BLaER1 treated with 17β-estradiol and CSF1 and Interleukin-3, amounts not matched to agents 10 nM and 100 nM (cell line): ENCODE data around the gene SCNN1B.
"Not testable (repeated sequence)": the region's sequence is repeated elsewhere in the genome, so short reads cannot be mapped to it uniquely, and the experiment has no call there.

ENCODE experiments used
- H3K27ac ChIP-seq, 11 experiments: shearing (Covaris generic); formaldehyde crosslinking; 2 replicates each; pipeline ENCODE4 v1.8.1; 2022
- H3K27me3 ChIP-seq, 11 experiments: shearing (Covaris generic); formaldehyde crosslinking; 2 replicates each; pipeline ENCODE4 v1.8.1; 2022
- H3K36me3 ChIP-seq, 11 experiments: shearing (Covaris generic); formaldehyde crosslinking; 2 replicates each; pipeline ENCODE4 v1.8.1; 2022
- H3K4me1 ChIP-seq, 10 experiments: shearing (Covaris generic); formaldehyde crosslinking; 2 replicates each; pipeline ENCODE4 v1.8.1; 2022
- H3K4me2 ChIP-seq, 11 experiments: shearing (Covaris generic); formaldehyde crosslinking; 2 replicates each; pipeline ENCODE4 v1.8.1; 2022
- H3K4me3 ChIP-seq, 10 experiments: shearing (Covaris generic); formaldehyde crosslinking; 2 replicates each; pipeline ENCODE4 v1.8.1; 2022
- H3K9ac ChIP-seq, 11 experiments: shearing (Covaris generic); formaldehyde crosslinking; 2 replicates each; pipeline ENCODE4 v1.8.1; 2022
- H3K9me3 ChIP-seq, 11 experiments: shearing (Covaris generic); formaldehyde crosslinking; replicated peaks in 1 of 11; 2 replicates each; pipeline ENCODE4 v1.8.1; 2022
- H4K20me1 ChIP-seq, 11 experiments: shearing (Covaris generic); formaldehyde crosslinking; 2 replicates each; pipeline ENCODE4 v1.8.1; 2022
- Cebpa-rat ChIP-seq, 11 experiments: shearing (Covaris generic); IDR thresholded peaks; 2 replicates each; pipeline ENCODE4 v1.8.1; 2022

Gene SCNN1B, protein sequence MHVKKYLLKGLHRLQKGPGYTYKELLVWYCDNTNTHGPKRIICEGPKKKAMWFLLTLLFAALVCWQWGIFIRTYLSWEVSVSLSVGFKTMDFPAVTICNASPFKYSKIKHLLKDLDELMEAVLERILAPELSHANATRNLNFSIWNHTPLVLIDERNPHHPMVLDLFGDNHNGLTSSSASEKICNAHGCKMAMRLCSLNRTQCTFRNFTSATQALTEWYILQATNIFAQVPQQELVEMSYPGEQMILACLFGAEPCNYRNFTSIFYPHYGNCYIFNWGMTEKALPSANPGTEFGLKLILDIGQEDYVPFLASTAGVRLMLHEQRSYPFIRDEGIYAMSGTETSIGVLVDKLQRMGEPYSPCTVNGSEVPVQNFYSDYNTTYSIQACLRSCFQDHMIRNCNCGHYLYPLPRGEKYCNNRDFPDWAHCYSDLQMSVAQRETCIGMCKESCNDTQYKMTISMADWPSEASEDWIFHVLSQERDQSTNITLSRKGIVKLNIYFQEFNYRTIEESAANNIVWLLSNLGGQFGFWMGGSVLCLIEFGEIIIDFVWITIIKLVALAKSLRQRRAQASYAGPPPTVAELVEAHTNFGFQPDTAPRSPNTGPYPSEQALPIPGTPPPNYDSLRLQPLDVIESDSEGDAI

DNA sequence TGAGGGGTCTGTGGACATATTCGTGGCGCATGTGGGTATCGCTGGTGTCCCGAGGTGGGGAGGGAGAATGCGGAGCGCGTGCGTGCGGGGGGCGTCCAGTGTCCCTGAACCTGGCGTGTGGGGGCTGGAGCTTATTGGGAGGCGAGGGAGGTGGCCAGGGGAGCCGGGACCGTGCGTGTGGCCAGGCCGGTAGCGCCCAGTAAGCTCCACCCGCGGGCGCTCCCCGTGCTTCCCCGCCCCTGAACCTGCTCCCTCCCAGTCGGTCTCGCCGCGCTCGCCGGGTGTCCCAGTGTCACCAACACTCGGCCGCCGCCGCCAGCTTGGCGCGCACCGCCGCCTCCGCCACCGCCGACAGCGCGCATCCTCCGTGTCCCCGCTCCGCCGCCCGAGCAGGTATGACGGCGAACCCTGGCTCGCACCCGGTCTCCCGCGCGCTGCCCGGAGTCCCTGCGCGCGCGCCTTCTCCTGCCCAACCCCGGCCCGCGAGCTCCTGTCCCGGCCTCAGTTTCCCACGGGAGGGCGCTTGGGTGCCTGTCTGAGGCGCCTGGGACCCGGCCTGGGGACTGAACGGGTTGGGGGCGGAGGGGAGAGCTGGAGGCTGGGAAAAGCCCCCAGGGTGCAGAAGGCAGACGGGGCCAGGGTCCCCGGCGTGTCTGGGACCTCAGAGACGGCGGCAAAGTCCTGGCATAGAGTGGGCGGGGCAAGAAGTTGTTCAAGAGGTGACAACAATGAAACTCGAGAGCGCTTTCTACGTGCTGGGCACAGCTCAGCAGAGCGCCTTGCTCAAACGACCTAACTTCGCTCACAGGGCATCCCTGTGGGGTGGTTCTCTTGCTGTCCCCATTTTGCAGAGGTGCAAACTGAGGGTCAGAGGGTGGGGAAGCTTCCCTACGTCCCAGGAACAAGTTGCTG, at the start of gene SCNN1B:
SCNN1B (plus strand) TSS at position 258 of the 912 bp plus-strand sequence. CDS start 46,298 bp downstream, outside the sequence.
- Histone ChIP-seq H3K4me1 (no peaks in the 10 kb centered on the region), H3K4me3 (no peak within 1 kb of the TSS), H3K9ac (no peak within 1 kb of the TSS), H3K27me3 (peaks cover 13 to 22% (median 17%) of the 10 kb centered on the region in 11 experiments; a peak in 21 of 22 replicates), H3K27ac (no peak within 1 kb of the TSS), H3K9me3 (0 out of 22 replicates have a peak, but pooled peaks cover 0 to 4% (median 0%) of the 10 kb centered on the region in 11 experiments), H3K4me2 (no peak within 1 kb of the TSS), H4K20me1 (no peaks in the 10 kb centered on the region), H3K36me3 (no peaks in the 10 kb centered on the region)
- TF ChIP-seq Cebpa-rat (IDR thresholded peaks at IDR 0.05) = no peak

DNA sequence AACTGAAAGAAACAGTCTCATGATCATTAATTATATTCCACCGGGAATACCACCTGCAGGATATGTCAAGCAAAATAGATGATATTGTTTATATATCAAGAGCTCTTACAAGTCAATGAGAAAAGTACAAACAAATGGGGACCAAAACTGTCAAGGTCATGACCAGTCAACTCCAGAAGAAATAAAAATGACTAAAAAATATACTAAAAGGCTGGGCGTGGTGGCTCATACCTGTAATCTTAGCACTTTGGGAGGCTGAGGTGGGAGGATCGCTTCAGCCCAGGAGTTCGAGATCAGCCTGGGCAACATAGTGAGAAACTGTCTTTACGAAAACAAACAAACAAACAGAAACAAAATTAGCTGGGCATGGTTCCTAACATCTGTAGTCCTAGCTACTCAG, 49.8 kb upstream of the SCNN1B start:
- H3K27ac ChIP-seq = no peak overlapping the region
- peaks cover 0 to 16% (median 10%) of the 10 kb centered on the region in 11 experiments; a peak in 12 of 22 replicates for H3K9me3 ChIP-seq
- H3K36me3 ChIP-seq = no peaks in the 10 kb centered on the region
- no peak overlapping the region for H3K9ac ChIP-seq
- H3K27me3 ChIP-seq = no peaks in the 10 kb centered on the region
- no peaks in the 10 kb centered on the region; a peak in 1 of 22 replicates for H4K20me1 ChIP-seq
- H3K4me1 ChIP-seq = no peaks in the 10 kb centered on the region
- TF ChIP-seq Cebpa-rat (IDR thresholded peaks at IDR 0.05) = no peak
- H3K4me2 ChIP-seq = no peak overlapping the region
- H3K4me3 ChIP-seq = no peak overlapping the region

DNA sequence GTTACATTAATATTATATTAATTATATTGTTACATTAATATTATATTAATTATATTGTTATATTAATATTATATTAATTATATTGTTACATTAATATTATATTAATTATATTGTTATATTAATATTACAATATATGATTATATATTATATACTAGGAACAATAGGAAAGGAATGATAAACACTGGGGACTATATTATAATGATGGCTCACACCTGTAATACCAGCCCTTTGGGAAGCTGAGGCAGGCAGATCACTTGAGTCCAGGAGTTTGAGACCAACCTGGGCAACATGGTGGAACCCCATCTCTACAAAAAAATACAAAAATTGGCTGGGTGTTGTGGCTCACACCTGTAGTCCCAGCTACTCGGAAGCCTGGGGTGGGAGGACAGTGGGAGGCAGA, 48.5 kb upstream of the SCNN1B start:
- H3K27ac ChIP-seq, H3K27me3 ChIP-seq, H3K4me2 ChIP-seq, H3K9ac ChIP-seq, H4K20me1 ChIP-seq, H3K4me3 ChIP-seq, H3K36me3 ChIP-seq, H3K4me1 ChIP-seq: not testable (repeated sequence)
- peaks cover 0 to 16% (median 10%) of the 10 kb centered on the region in 11 experiments; a peak in 12 of 22 replicates for H3K9me3 ChIP-seq

DNA sequence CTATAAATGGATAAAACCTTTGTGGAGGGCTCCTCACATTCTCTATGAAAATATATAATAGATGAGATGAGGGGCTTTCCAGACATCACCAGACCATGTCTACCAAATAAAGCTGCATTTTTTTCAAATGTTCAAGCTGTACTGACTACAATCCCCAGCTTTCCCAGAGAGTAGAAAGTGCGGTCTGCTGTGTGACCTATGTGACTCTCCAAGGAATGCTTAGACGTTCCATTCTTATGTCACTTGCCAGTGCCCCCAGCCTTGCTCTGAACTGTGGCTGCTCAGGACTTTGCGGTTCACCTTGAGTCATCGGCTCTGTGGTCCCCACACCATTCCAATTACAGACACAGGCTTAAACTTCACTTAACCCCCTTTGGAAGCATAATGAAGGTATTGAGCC, 47.8 kb upstream of the SCNN1B start:
- Histone ChIP-seq H3K4me2 (no peak overlapping the region), H3K27ac (no peak overlapping the region), H4K20me1 (no peaks in the 10 kb centered on the region; a peak in 1 of 22 replicates), H3K4me1 (no peaks in the 10 kb centered on the region), H3K9me3 (peaks cover 0 to 17% (median 11%) of the 10 kb centered on the region in 11 experiments; a peak in 14 of 22 replicates), H3K36me3 (no peaks in the 10 kb centered on the region), H3K9ac (no peak overlapping the region), H3K4me3 (no peak overlapping the region), H3K27me3 (no peaks in the 10 kb centered on the region)
- no peak for TF ChIP-seq Cebpa-rat (IDR thresholded peaks at IDR 0.05)

DNA sequence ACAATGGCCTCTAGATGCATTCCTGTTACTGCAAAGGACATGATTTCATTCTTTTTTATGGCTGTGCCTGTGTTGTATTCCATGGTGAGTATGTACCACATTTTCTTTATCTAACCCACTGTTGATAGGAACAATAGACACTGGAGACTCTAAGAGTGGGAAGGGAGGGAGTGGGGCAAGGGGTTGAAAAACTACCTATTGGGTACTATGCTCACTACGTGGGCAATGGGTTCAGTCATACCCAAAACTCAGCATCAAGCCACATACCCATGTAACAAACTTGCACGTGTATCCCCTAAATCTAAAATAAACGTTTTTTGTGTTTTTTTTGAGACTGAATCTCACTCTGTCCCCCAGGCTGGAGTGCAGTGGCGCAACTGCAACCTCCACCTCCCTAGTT, 47.1 kb upstream of the SCNN1B start:
- Histone ChIP-seq H3K9ac (no peak overlapping the region), H3K9me3 (peaks cover 0 to 19% (median 10%) of the 10 kb centered on the region in 11 experiments; a peak in 14 of 22 replicates), H3K4me1 (no peaks in the 10 kb centered on the region), H3K27ac (no peak overlapping the region), H3K36me3 (no peaks in the 10 kb centered on the region), H3K27me3 (no peaks in the 10 kb centered on the region), H4K20me1 (no peaks in the 10 kb centered on the region; a peak in 1 of 22 replicates), H3K4me3 (no peak overlapping the region), H3K4me2 (no peak overlapping the region)
- TF ChIP-seq Cebpa-rat (IDR thresholded peaks at IDR 0.05) = no peak

DNA sequence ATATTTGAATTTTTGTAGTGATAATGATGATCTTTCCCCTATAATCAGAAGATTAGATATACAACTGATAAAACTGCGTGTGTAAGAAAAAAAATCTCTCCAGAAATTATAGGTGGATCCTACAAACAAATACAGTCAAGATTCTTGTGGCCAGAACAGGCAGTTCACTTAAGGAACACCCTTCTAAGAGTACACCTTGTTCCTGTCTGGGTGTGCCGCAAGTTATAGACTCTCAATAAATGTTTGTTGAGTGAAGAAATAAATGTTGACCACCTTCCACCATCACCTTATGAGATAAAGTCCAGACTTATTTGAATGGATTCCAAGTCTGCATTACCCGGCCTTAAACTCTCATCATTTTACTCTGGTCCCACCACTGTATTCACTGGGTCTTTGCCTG, 45.7 kb upstream of the SCNN1B start:
- Histone ChIP-seq H3K27me3 (no peaks in the 10 kb centered on the region), H4K20me1 (no peaks in the 10 kb centered on the region; a peak in 1 of 22 replicates), H3K9me3 (peaks cover 0 to 12% (median 6%) of the 10 kb centered on the region in 11 experiments; a peak in 6 of 22 replicates), H3K27ac (no peak overlapping the region), H3K4me1 (no peaks in the 10 kb centered on the region), H3K4me3 (no peak overlapping the region), H3K36me3 (no peaks in the 10 kb centered on the region), H3K9ac (no peak overlapping the region), H3K4me2 (no peak overlapping the region)
- TF ChIP-seq Cebpa-rat (IDR thresholded peaks at IDR 0.05) = no peak

DNA sequence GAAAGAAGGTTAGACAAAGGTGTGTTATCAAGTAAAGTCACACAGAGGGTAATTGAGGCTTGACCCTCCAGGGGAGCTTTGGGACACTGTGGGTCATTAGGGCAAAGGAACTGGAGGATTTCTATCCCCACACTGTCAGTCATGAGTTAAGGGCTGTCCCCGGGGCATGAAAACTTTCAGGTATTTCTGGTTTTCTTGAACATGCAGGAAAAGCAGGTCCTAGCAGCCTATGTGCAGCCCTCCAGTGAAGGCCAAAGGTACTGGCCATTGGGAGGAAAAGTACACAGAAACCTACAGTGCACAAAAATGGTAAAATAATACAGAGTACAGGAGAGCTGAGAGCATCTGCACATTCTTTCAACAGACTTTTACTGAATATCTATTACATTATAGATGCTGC, 44.4 kb upstream of the SCNN1B start:
- no peak overlapping the region for H3K4me3 ChIP-seq

DNA sequence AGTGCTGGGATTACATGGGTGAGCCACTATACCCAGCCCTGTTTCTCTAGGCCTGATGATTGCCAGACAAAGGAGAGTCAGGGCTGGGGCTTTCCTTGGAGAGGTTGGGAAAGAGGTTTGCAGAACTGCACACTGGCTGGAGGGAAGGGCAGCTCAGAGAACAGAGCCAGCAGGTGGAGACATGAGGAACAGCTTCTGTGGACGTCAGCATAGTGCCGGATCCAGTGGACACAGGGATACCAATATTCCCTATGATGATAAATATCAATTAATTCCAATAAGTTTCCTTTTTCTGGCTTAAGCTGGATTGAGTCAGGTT, 43.2 kb upstream of the SCNN1B start:
- H3K27me3 ChIP-seq = no peaks in the 10 kb centered on the region
- no peak for TF ChIP-seq Cebpa-rat (IDR thresholded peaks at IDR 0.05)
- H3K4me2 ChIP-seq = no peak overlapping the region
- no peaks in the 10 kb centered on the region for H3K36me3 ChIP-seq
- H4K20me1 ChIP-seq = no peaks in the 10 kb centered on the region; a peak in 1 of 22 replicates
- no peak overlapping the region for H3K27ac ChIP-seq
- H3K4me1 ChIP-seq = no peaks in the 10 kb centered on the region
- H3K4me3 ChIP-seq = no peak overlapping the region
- H3K9me3 ChIP-seq = peaks cover 0 to 12% (median 6%) of the 10 kb centered on the region in 11 experiments; a peak in 6 of 22 replicates
- H3K9ac ChIP-seq = no peak overlapping the region

More for the DNA sequence above, 44.4 kb upstream of the SCNN1B start:
- Histone ChIP-seq H3K36me3 (no peaks in the 10 kb centered on the region), H3K4me2 (no peak overlapping the region), H3K27me3 (no peaks in the 10 kb centered on the region), H3K27ac (no peak overlapping the region), H3K9ac (no peak overlapping the region), H3K9me3 (peaks cover 0 to 12% (median 6%) of the 10 kb centered on the region in 11 experiments; a peak in 6 of 22 replicates), H3K4me1 (no peaks in the 10 kb centered on the region), H4K20me1 (no peaks in the 10 kb centered on the region; a peak in 1 of 22 replicates)
- TF ChIP-seq Cebpa-rat (IDR thresholded peaks at IDR 0.05) = no peak

DNA sequence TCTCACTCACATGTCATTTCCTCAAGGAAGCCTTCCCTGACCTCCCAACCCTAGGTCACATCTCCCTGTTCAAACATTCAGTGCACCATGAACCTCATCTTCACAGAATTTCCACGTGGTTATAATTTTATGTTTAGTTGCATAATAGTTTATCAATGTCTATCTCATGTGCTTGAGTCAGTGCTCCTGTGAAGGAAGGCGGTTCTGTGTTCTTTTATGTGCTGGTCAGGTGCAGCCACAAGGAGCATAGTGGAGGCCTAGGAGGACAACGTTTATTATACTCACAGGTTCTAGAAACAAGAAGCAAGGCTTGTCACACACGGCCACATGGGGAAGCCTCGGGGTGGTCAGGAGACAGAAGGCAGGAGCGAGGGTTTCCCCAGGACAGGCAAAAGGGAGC, 34.5 kb upstream of the SCNN1B start:
- no peaks in the 10 kb centered on the region for H3K4me1 ChIP-seq
- no peaks in the 10 kb centered on the region for H3K27me3 ChIP-seq
- no peak overlapping the region for H3K4me2 ChIP-seq
- TF ChIP-seq Cebpa-rat (IDR thresholded peaks at IDR 0.05) = no peak
- no peak overlapping the region for H3K27ac ChIP-seq
- no peaks in the 10 kb centered on the region for H3K36me3 ChIP-seq
- no peak overlapping the region for H3K4me3 ChIP-seq
- peaks cover 0 to 10% (median 6%) of the 10 kb centered on the region in 11 experiments; a peak in 7 of 22 replicates for H3K9me3 ChIP-seq
- no peak overlapping the region for H3K9ac ChIP-seq
- no peaks in the 10 kb centered on the region for H4K20me1 ChIP-seq
